Measurements from ENCODE around the gene ABCC11.

GRCh38 chr16:48232493-48233040 is 14.8 kb downstream of the ABCC11 start:
- TF ChIP-seq GATA2 (IDR thresholded peaks at IDR 0.05; ENCODE audit: low read depth, low read length), result no peak
- no peak for TF ChIP-seq GATA3 (IDR thresholded peaks at IDR 0.05; ENCODE audit: low read depth, low read length)

Measured in SH-SY5Y (cell line).